ENCODE data around the gene GIPC2.
"Not testable (repeated sequence)": the region's sequence is repeated elsewhere in the genome, so short reads cannot be mapped to it uniquely, and the experiment has no call there.

Gene GIPC2, protein sequence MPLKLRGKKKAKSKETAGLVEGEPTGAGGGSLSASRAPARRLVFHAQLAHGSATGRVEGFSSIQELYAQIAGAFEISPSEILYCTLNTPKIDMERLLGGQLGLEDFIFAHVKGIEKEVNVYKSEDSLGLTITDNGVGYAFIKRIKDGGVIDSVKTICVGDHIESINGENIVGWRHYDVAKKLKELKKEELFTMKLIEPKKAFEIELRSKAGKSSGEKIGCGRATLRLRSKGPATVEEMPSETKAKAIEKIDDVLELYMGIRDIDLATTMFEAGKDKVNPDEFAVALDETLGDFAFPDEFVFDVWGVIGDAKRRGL

DNA sequence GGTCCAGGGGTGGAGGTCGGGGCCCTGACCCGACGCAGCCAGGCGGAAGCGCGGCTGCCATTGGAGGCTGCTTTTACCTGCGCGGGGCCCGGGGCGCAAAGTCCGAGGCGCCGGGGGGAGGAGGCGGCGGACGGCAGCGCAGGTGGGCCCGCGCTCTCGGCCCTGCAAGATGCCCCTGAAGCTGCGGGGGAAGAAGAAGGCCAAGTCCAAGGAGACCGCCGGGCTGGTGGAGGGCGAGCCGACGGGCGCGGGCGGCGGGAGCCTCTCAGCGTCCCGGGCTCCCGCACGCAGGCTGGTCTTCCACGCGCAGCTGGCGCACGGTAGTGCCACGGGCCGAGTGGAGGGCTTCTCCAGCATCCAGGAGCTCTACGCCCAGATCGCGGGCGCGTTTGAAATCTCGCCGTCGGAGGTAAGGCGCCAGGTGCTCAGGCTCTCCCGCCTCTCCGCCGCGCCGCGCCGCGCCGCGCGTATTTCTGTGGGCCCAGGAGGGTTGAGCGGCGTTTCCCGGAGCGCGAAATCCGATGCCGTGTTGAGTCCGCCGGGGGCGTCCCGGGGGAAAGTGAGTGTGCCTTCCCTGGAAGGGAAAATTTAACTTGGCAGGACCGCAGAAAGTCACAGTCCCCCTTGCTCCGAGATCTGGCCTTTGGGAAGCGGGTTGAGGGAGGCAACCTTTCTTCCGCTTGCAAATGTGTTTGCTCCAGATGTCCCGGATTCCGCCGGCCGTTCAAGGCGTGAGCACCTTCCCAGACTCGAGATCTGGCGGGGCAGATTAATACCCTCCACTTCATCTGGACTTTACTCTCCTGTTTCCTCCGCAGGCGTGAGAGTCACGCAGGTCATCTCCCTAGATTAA is at the start of gene GIPC2:
Gene GIPC2, plus strand, starts transcription at position 41 of the 853 bp plus-strand sequence. Its CDS starts 129 bp downstream, at position 170.
- DNase-seq (ENCODE audit: low read depth): no peak

DNA sequence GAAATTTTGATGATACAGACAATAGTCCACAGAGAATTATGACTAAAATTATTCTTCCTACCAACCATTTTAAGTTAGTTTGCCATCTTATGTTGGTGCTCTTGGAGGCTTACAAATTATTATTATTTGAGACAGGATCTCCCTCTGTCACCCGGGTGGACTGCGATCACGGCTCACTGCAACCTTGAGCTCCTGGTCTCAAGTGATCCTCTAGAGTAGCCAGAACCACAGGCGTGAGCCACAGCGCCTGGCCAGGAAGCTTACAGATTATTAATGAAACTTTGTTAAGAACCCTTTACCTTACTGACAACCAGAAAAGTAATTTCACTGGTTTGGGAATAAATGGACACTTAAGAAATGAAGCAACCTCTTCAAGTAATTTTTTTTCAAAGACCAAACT is 49.0 kb upstream of the GIPC2 start:
- no peak for DNase-seq (ENCODE audit: low read depth)

DNA sequence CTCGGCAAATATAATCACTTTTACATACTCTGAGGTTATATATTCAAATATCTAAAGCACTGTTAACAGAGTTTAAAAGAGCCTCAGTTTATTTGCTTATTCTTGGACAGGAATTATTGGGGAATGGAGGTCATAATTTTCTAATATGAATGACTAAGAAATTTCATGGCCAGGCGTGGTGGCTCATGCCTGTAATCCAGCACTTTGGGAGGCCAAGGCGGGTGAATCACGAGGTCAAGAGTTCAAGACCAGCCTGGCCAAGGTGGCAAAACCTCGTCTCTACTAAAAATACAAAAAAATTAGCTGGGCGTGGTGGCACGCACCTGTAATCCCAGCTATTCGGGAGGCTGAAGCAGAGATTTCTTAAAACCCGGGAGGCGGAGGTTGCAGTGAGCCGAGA is 45.2 kb upstream of the GIPC2 start:
- not testable (repeated sequence) for DNase-seq (ENCODE audit: low read depth)

DNA sequence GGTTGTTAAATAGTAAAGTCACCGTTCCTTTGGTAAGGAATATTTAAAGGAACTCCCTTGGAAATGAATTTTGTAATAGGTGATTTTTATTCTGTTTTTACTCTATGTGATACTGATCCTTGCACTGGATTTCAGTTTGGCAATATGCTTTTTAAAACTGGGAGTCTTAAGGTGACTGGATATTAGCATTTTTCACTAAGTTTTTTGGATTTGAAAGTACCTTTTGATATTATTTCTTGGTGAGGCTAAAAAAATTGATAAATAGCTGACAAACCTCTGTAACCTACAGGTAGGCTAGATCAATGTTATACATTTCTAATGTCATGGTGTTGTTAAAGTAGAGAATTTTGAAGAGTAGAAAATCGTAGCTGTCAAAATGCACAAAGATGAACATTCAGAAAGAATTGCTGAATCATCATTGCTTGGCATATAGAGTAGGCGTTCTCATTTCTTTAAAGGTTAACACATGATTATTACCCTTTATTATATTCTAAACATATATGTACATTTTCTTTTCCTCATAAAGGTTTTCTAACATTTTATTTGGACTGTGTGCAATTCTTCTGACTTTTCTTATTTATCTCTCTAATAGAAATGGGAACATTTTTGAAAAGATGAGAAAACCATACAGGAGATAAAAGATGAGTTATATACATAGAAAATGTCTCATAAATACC is 42.6 kb upstream of the GIPC2 start:
- no peak for DNase-seq (ENCODE audit: low read depth)

DNA sequence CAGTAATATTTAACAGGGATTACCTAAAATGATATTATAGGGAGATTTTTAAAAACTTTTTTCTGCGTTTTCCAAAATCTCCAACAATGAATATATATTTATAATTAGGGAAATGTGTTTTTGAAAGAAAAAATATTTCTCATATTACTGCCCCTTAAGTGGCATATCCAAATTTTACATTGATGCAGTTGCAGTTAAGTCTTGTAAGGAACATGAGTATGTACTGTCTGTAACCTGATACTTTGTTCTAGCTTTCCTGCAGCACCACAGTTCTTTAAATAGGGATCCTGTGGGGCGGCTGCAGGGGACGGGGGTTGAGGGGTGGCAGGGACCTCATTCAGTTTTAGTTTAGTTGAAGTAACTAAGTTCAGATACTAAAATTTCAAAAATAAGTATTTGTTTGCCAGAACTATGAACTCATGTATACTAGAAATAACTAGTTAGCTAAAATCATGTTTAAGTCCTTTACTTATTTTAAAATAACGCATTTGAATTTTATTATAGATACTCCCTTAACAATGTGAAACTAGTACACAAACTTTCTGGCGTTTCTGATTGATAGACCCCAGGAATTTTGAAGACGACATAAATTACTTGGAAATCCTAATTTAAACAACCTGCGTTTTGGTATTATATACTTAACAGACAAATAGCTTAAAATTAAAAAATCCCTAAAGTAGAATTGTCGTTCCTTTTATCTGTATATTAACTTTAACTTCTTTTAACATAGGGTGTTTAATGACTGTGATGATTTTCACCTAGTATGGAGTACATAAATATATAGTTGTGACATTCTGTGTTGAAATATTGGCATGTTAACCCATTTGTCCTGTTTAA is 41.7 kb upstream of the GIPC2 start:
- DNase-seq (ENCODE audit: low read depth): no peak

DNA sequence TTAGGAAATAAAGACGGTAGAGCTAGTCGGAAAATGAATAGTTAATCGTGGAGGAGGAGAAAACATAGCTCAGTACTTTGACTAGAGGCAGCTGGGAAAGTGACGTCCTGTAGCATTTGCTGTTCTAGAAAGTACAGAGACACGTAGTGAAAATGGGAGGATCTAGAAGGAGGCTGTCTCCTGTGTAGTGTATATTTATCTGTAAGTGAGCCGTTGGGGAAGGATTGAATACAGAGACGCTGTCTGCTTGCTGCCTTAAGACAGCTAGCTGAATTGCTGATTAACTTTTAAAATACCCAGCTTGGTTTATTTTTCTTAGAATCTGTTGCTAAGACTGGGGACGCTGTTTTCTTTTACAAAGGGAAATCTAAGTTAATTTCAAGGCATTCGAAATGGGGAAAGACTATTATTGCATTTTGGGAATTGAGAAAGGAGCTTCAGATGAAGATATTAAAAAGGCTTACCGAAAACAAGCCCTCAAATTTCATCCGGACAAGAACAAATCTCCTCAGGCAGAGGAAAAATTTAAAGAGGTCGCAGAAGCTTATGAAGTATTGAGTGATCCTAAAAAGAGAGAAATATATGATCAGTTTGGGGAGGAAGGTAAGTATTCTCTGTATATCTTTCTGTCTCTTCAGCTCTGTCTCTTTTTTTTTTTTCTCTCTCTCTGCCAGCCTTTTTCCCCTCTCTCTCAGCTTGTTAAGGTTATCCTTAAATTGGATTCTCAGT is 40.9 kb upstream of the GIPC2 start, which contains the start of gene DNAJB4:
Gene DNAJB4, plus strand, starts transcription at position 221 of the 729 bp plus-strand sequence. Its CDS starts 172 bp downstream, at position 393.
- no peak for DNase-seq (ENCODE audit: low read depth)

DNA sequence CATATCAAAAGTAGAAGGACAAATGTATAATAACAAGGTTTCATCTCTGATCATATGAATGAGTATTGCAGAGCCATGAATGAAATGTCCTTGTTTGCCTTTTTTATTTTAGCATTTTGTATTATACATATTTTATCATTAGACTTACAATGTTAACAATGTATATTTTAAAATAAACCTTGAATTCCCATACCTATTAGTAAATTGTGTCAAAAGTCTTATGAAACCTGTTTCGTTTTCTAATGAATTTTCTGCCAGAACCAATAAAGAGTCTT is 40.4 kb upstream of the GIPC2 start:
- no peak for DNase-seq (ENCODE audit: low read depth)

DNA sequence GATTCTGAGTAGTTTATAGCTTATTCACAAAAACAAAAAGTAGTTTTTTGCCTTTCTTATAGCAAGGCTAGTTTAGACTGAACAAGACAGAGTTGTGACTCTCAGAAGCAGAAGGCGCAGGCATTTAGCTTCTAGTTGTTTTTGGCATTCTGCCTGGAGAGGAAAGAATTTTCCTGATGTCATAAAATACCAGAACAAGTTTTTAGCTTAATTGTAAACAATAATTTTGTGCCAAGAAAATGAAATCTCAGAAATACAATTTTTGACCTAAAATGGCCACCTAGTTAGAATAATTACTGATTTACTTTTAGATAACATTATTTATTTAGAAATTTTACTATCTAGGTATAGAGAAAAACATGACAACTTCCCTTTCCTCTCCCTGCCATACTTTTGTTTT is 40.0 kb upstream of the GIPC2 start:
- DNase-seq (ENCODE audit: low read depth): no peak

DNA sequence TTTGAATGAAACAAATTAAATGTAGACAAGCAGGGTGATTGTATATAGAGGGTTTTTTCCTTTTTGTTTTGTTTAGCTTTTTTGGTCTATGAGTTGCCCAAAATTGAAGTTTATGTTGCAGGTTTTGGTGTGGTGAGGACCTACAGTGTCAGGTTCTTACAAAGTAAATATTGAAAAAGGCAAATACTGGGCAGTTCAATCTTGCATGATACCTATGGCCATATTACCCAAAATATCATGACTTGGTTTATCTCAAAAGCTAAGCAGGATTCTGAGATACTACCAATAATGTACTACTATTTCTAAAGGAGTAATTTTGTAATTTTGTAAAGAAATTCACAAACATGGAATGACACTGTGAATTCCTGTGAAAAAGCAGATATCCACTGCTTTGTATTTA is 39.2 kb upstream of the GIPC2 start:
- no peak for DNase-seq (ENCODE audit: low read depth)

DNA sequence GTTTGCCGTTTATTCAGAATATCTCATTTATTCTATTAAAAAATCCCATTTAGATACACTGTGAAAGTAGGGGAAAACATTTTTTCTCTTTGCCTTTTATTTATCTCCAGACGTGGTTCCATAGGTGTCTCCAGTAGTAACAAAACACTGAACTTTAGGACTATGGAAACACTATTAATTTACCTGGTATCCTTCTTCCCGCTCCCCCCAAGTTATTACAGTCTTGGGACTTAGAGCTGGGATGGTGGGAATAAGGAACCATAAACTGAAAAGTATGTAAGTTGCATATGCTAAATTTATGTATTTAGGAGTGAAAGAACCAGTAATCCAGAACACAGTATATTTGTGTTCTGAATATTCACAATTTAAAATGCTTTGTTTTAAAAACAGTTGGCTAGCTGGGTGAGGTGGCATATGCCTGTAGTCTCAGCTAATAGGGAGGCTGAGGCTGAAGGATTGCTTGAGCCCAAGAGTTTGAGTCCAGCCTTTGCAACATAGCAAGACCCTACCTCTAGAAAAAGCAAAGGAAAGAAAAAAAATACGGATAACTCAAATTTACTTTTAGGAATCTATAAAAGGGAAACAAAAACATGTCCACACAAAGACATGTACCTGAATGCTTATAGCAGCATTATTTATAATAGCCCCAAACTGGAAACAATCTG is 38.0 kb upstream of the GIPC2 start:
- DNase-seq (ENCODE audit: low read depth): no peak

DNA sequence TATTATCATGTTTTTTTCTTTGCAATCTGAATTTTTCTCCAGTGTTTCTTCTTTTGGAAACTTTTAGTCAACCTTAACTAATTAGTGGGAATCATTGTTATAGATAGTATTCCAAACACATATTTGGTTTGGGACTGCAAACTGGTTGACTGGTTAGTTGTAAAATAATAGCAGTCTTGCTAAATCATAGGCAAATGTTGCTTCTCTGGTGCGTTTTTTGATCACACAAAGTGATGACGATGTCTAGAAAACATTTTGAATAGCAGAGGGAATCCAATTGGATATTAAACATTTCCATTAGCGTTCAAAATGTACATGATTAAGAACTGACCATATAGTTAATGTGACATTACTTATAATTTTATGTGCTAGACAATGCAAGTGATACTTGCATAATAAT is 36.5 kb upstream of the GIPC2 start:
- DNase-seq (ENCODE audit: low read depth): no peak

DNA sequence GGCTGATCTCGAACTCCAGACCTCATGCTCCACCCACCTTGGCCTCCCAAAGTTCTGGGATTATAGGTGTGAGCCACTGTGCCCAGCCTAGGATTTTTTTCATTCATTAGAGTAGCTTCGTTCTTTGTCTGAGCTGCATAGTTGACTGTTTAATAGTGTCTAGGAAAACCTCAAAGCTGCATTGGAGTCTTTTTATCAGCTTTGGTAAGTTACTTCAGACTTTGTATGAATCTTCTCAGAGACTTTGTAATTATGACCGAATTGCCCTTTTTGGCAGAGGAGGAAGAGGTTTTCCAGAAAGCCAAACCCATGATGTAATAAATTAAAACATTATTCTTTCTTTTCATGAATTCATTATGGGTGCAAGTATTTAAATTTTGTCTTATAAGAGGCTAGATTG is 35.9 kb upstream of the GIPC2 start:
- no peak for DNase-seq (ENCODE audit: low read depth)

DNA sequence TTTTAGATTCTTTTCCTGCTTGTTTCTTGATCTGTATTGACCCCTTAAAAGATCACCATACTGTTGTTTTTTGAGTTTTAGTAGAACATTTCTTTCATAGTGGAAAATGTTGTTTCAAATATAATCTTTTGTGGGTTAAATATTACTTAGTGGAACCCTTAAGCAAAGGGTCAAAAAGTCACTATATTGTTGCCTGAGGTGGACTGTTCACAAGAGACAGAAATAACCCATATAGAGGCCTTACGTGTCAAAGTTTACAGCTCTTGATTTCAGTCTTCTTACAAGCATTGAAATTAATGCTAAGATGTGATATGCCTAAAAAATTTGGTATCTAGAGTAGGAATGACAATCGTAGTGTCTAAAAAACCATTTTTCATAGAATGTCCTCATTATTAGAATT is 34.7 kb upstream of the GIPC2 start:
- no peak for DNase-seq (ENCODE audit: low read depth)

DNA sequence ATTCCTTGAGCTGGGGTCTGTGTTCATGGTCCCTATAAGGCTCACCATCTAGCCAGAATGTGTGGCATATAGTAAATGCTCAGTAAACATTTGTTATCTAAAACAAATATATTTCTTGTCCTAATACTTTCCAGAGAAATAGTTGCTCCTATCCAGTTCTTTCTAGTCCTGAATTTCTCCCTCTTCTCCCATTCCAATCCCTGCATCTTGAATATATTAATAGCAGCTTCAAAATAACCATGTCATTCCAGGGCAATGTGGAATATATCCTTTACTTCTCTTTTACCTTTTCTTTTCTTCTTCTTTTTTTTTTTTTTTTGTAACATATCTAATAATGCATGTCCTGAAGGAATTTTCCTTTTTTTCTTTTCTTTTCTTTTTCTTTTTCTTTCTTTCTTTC is 30.6 kb upstream of the GIPC2 start:
- DNase-seq (ENCODE audit: low read depth): no peak

DNA sequence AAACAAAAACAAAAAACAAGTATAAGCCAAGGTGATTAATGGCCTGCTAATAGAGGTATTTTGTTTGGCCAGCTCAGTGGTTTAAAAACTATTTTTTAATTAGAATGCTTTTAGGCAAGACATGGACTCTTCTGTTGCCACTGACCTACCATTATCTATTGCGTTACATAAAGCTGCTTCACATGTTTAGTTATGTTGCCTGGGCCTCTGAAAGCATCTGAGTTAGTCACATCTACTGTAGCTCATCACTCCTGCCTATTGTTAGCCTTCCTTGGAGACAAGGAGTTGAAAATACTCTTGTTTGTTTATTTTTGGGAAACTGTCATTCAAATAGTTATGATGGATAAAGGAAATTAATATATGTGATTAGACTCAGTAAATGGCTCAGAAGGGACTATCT is 26.7 kb upstream of the GIPC2 start:
- DNase-seq (ENCODE audit: low read depth): no peak

DNA sequence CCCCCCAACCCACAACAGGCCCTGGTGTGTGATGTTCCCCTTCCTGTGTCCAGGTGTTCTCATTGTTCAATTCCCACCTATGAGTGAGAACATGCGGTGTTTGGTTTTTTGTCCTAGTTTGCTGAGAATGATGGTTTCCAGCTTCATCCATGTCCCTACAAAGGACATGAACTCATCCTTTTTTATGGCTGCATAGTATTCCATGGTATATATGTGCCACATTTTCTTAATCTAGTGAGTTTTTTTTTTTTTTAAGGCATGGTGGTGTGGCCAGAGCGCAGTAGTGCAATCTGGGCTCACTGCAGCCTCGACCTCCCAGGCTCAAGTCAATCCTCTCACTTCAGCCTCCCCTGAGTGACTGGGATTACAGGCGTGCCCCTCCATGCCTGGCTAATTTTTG is 24.6 kb upstream of the GIPC2 start:
- DNase-seq (ENCODE audit: low read depth): not testable (repeated sequence)

DNA sequence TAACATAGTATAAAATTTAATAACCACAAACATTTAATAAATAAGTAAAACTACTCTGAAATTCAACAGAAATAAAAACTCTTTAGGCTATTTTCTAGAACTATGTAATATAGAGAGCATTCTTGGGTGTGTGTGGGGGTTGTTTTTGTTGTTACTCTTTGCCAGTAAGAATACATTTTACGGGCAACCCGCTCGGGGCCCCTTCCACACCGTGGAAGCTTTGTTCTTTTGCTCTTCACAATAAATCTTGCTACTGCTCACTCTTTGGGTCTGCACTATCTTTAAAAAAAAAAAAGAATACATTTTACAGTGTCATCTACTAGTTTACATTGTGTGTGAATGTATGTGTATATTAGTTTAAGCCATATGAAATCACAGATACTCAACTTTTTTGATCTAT is 16.0 kb upstream of the GIPC2 start:
- no peak for DNase-seq (ENCODE audit: low read depth)

DNA sequence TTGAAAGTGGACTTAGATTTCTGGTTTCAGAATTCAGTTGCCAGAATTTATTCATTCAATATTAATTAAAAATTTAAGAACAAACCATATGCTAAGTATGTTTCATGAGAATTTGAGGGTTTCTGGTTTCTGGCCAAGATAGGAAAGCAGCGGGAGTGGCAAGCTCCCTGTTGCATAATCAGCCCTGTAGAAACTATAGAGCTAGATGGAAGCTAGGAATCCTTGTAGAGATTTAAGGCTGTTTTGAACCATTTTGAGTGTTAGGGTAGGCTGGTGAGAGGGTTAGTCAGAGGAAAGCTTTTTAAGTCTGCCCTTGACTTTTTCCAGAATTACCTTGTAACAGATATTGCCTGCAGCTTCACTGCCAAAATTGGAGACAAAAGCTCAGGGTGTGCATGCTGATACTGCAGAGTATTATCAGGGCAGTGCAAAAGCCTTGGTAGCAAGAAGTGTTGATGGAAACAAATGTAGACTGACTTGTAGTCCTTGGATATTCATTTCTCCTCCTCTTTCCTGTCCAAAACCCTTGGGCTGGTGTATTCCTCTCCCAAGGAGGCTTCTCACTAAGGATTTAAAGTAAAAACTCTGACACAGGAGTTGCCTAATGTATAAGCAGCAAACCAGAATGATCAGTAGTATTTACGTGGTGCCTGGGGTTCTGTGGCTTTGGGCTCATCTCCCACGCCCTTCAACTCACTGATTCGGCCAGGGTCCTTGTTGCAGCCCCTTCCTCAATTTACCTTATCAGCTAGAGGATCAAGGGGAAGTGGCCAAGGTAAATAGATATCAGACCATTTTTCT is 12.6 kb upstream of the GIPC2 start:
- DNase-seq (ENCODE audit: low read depth): no peak

DNA sequence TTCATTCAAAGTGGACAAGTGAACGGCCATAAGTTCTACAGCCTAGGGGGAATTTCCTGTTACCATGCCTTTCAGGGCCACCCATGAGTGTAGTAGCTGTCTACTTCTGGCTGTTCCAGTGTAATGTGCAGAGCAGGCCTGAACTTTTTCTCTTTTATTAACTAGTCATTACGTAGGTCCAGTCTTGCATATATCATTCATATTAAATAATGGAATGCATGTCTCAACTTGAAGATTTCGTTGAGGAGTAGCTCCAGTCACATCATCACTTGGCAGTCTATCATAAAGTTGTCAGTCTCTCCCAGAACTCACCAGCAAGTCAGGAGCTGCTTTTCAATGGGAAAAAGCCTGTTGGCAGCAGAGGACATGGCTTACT is 12.0 kb upstream of the GIPC2 start:
- DNase-seq (ENCODE audit: low read depth): no peak

DNA sequence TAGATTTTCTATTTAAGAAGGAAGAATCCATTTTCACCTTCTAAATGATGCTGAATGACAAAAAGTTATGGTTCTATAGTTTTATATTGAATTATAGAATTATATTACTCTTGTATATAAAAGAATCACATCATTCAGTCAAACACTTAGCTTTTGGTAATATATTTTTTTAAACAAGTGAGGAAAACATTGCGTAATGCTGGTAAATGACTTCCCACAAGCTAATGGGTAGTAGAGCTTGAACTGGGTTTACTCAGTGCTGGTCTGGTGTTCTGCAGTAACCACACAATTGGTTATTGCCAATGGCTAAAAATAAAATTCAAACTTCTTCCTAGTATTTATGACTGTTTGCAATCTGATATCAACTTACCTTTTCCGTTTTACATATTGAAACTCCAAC is 10.6 kb upstream of the GIPC2 start:
- DNase-seq (ENCODE audit: low read depth): no peak

All from stimulated activated CD8-positive, alpha-beta memory T cell treated with anti-CD3 and anti-CD28 coated beads, Interleukin-12 subunit alpha, Interleukin-12 subunit beta, amount 100 ng/mL, for 4 hours (primary cell).